Inflammatory macrophage (primary cell): ENCODE data around the gene SPEG.

ENCODE experiments used
- DNase-seq, 2 donors: peaks; one replicate each; pipeline ENCODE4 v3.0.0-alpha.2; 2020 to 2022

SPEG gene

GRCh38 chr2:219515874-219516629, 81.4 kb downstream of the SPEG start:
- no peak for DNase-seq

DNA sequence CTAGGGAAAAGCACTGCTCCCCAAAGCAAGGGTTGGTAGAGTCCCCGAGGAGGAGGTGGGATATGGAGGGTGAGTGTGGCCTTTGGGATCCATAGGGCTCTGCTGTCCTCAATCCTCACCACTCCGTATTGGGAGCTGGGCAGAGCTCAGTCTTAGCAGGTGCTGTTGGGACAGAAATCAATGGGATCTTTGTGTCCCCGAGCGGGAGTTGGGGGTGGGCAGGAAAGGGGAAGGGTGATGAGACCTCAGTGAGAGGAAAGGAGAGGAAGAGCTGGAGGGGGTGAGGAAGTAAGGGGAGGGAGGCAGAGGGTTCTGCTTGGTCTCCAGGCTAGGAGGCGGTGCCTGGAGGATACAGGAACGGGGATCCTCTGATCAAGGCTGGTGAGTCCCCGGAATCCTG, 82.2 kb downstream of the SPEG start:
- DNase-seq: no peak

- DNase-seq: no peak
Observed at GRCh38 chr2:219517954-219518778, 83.5 kb downstream of the SPEG start.

- no peak for DNase-seq
Observed at GRCh38 chr2:219519526-219519916, 84.9 kb downstream of the SPEG start.

DNA sequence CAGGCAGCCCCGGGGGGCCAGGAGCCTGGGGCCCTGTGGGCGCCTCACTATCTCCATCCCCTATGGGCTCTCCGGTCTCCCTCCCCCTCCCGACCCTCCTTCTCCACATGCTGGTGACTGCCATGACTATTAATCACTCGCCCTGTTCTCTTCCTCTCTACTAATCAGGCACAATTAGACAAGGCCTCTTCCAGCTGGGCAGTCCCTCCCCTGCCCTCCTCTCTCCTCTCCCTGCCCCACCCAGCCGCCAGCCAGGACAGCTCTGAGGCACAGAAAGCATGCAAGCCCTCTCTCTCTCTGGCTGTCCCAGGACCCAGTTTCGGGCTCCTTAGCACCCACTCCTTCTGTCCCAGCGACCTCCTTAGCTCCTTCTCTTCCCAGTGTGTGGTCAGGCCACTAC, 85.4 kb downstream of the SPEG start:
- no peak for DNase-seq

DNA sequence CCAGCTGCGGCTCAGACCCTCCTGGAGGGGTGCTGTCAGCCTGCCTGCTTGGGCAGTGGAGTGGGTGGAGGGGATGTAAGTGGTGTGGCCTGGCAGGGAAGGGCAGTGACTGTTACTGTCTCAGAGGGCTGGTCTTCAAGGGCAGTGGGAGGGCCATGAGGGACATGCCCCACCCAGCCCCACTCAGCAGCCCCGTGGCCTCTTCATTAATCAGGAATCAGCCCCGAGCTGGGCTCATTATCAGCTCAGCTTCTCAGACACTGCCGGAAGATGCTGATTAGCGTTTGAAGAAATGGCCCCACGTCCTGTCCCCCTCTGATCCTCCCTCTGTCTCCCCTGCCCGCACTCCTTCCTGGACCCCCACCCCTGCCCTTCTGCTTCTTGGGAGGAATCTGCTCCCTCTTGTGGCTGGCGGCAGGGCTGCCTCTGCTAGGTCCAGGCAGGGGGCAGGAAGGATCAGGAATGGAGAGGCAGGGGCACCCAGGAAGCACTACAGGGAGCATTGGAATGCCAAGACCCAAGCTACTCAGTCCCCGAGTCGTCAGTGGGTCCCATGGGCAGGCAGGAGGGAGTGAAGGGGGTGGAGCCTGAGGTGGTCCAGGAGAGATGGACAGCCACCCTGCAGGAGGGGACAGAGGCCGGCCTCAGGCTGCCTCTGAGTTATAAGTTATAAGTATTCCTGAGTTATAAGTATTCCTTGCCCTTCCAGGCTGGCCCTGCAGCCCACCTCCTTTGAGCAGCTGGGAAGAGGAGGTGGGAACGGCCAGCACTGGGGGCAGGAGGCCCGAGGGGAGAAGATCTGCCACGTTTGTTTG, 86.6 kb downstream of the SPEG start:
- DNase-seq: no peak

- no peak for DNase-seq
Observed at GRCh38 chr2:219522111-219523030, 87.7 kb downstream of the SPEG start.

DNA sequence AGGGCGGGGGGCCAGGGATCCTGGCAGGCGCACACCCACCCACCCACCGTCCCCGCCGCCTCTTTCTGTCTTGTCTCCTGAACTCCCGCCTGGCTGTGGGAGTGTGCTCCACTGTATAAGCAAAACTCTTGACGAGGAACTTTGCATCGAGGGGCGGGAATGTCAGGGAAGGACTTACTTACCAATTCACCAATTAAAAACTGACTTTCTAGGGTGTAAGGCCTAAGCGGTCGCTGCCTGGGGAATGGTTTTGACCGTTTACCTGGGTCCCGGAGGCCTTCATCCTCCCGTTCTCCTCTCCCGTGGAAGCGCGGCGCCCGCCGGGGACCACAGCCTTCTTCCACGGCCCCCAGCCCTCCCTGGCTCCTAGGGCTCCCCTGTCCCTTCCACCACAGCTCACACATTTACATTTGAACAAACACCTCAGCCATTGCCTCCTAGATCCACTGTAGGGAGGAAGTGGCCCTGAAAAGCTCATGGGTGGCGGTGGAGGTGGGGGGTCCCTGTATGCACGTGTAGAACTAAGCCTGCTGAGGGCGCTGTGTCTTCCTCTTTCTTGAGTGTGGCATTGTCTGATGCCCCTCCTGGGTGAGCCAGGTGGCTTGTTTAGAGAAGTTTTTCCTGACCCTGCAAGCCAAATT, 88.5 kb downstream of the SPEG start:
- no peak for DNase-seq

GRCh38 chr2:219524817-219525216, 90.2 kb downstream of the SPEG start:
- DNase-seq: no peak

DNA sequence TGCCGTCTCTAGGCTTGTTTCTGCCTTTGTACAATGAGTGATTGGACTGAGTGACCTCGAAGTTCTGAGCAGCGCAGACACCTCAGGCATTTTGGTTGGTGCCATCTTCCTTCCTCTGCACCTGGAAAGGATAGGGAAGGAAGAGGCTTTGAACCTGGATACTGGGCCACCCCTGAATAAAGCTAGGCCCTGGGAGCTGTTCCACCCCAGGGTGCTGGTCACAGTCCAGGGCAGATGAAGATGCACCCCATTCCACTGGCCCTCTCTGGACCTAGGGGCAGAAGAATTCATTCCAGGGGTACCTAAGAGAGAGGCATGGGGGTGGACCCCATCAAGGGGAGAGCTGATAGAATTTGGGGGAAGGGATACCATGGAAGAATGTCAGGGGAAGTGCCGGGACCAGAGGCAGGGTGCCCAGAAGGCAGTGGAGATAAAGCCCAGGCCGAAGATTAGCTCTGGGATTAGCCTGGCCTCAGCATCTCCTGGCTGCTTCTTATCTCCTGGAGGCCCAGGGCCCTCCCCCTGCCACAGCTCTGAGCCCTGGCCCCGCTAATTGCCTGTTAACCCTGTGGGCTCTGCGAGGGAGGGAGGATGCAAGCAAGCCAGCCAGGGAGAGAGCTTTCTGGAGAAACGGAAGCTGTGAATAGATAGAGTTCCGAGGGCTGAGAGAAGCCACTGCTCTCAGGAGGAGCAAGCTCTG, 91.0 kb downstream of the SPEG start:
- DNase-seq: no peak

DNA sequence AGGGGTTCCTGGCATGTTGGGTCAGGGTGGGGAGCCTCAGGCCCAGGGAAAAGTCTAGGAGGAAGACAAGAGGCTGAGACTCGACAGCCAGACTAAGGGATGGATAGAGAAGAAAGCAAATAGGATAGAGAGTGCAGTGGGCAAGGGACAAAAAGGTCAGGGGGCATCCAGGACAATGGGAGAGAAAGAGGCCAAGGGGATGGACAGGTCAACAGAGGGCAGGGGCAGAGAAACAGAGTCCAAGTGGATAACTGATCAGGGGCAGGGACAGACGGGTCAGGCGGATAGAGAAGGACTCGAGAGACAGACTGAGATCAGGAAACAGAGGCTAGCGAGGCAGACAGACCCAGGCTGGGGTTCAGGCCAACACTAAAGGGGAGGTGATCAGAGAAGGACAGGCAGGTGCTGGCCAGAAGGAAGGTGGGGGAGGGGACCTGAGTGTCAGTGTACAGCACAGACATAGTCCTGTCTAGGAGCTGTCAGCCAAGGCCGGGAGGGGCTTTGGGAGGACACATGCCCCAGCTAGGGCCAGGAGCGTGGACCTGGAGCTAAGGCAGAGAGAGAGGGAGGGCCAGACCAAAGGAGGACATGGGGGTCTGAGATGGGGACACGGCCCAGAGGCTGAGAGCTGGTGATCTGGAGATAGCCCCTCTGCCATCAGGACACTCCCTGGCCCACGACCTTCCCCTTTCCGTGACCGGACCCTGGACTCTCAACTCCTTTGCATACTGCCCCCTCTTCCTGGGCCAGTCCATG, 91.9 kb downstream of the SPEG start:
- no peak for DNase-seq

DNA sequence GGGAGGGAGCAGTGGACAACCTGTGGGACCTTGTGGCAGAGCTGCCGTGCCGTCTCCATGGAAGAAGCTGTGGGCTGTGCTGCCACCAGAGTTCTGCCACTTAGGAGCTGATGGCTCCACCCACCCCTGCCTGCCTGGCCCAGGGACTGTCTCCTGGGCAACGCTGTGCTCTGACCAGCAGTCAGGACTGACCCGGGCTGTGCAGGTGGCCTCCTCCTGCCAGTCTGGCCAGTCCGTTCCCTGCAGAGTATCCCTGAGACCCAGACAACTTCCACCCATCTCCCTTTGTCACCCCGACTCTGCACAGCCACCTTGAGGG, 92.4 kb downstream of the SPEG start:
- DNase-seq: no peak

- DNase-seq: no peak
Observed at GRCh38 chr2:219527472-219527871, 92.8 kb downstream of the SPEG start.

DNA sequence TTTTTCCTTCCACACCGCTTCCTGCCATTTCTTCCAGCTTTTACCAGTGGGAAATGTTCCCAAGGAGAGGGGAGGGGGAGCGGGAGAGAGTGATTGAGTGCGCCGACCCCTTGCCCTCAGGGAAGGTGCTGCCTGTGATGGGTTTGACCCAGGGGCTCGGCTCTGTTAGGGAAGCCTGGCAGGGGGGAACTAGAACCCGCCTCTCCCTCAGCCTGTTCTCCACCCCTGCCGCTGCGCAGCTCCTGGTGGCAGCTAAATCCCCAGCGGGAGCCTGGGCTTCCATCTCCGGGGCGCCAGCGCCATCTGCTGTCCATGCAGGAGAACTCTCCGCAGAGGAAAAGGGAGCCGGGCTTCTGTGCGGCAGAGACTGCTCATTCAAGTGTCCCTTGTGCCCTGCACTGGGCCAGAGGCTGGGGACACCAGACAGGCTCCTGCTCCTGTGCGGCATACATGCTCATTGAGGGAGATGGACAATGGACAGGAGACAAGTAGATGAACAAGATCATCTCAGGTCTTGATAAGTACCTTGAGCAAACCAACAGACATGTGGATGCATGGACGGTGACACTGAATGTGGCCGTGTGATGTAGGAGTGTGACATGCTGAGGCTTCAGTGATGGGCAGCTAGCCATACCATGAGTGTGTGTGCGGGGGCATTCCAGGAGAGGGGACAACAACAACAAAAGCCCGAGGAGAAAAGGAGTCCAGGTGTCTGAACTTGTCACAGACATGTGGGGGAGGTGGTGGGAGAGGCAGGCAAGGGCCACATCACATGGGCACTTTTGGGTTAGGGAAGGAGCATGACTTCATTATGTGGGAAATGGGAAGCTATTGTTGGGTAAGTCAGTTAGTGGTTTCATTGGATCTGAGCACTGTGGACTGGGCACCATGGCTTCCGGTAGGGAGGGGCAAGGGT, 95.7 kb downstream of the SPEG start:
- DNase-seq: peak; percentile 87 to 90

- DNase-seq: no peak
Observed at GRCh38 chr2:219531639-219532377, 97.2 kb downstream of the SPEG start.

- DNase-seq: no peak
Observed at GRCh38 chr2:219532378-219532649, 97.7 kb downstream of the SPEG start.

DNA sequence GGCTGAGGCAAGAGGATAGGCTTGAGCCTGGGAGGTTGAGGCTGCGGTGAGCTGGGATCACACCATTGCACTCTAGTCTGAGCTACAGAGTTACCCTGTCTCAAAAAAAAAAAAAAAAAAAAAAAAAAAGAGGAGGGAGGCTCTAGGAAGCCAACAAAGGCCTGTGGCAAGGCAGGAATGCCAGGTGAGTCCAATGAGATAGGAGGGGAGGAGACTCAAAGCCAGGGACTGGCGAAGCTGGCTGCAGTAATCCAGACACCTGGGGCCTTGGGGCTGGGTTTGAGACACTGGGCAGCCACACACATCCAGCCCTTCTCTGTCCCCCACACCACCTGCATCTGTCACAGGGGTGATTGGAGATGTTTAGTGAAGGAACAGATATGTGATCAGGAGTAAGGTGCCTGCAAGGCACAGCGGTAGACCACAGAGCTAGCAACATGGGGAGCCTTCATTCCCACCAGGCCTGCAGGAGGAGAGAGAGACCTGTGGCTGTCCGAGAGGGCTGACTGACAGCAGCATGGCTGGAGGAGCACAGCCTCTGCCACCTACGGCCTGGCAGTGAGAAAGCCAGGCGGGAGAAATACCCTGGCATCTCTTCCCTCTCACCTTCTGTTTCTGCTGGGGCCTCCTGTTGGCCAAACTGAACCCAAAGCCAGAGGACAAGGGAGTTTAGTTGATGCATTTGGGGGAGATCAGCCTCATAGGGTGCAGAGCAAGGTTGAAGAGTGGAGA, 99.5 kb downstream of the SPEG start:
- no peak for DNase-seq

DNA sequence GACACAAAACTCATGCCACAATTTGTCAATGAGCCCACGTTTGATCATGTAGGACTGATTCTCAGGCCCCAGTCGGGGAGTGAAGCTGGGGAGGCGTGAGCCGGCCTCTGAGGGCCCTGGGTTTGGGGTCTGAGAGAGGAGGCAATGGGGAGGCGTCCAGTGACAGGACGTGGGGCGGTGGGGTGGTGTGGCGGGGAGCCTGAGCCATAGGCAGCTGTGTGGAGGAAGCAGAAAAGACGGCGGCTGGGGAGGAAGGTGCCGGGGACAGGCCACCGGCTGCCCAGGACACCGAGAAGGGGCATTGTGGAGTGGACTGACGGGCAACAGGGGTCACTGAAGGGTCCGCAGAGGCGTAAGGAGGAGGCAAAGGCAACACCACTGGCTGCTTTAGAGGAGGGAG, 101.8 kb downstream of the SPEG start:
- no peak for DNase-seq
